Peyer's patch (tissue), 4 donors: ENCODE data around the gene ITGA11.

Source experiments
- CTCF ChIP-seq, 6 experiments: fragments of 450-650 bp in 4 of 6; fragments of 200-600 bp in 2 of 6; sonication (generic) in 1 of 6; IDR thresholded peaks; one replicate each; pipeline ENCODE4 v1.5.1; 2017 to 2019; ENCODE audit warnings: antibody characterized with exemption in 6 of 6, mild to moderate bottlenecking in 3 of 6, moderate library complexity in 1 of 6
- POLR2A ChIP-seq, 2 donors: fragments of 450-650 bp; IDR thresholded peaks; one replicate each; pipeline ENCODE4 v1.5.1; 2017; ENCODE audit warnings: antibody characterized with exemption in 2 of 2, mild to moderate bottlenecking in 2 of 2, moderate library complexity in 2 of 2

DNA sequence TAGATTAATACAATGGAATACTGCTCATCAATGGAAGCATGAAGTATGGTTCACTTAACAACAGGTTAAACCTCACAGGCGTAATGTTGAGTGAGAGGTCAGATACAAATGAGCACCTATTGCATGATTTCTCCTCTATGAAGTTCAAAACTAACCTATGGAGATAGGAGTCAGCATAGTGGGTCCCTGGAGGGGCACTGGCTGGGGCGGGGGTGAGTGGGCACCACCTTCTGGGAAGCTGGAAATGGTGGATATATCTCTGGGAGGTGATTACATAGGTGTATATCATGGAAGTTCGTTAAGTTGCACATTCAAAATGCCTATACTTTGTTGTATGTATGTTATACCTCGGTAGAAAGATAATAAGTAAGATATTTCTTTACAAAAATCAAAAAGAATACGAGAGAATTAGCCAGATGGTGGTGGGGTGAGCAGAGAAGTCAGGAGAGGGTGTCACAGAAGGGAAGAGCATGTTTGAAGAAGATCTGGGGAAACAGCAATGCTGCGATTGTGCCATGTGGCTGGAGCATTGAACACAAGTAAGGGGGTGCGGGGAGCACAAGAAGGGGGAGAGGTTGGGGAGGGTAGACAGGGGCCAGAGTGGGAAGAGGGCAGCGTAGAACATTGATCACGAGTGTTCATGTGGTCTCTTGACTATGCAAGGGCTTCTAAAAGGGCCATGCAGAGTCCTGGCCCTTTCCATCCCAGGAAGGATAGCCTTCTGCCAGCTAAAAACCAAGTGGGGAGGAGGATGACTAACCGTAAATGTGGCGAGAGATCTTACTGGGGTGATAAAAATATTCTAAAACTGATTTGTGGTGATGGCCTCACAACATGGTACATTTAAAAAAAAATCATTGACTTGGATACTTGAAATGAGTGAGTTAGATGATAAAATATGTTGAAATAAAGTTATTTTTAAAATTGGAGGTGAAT lies 30.2 kb downstream of the ITGA11 start:
- TF ChIP-seq CTCF (IDR thresholded peaks at IDR 0.05), result no peak
- TF ChIP-seq POLR2A (IDR thresholded peaks at IDR 0.05), result no peak
